ENCODE results near the gene EPB41L5. TPM values are rescaled to one million over a fixed set of nuclear protein-coding genes. Genes with fewer than 3 reads are reported as not detected.

The EPB41L5 gene
- total RNA-seq, 1 donor from 2014 or later: 84.0 TPM

GRCh38 chr2:120132190-120132589 lies 119.3 kb downstream of the EPB41L5 start:
- Mint-ChIP-seq H3K27me3 (ENCODE audit: insufficient read depth, low read depth) (no peaks in the 10 kb centered on the region), H3K4me3 (no peak overlapping the region), H3K4me1 (no peaks in the 10 kb centered on the region), H3K27ac (no peak overlapping the region), H3K36me3 (peaks cover 62% of the 10 kb centered on the region), H3K9me3 (peaks cover 31% of the 10 kb centered on the region)
- Histone ChIP-seq H2AFZ (replicated peaks) (no peak overlapping the region), H3K4me3 (no peak overlapping the region), H3K4me1 (no peaks in the 10 kb centered on the region), H3K4me2 (no peak overlapping the region), H3K27ac (no peak overlapping the region), H3F3A (ENCODE audit: low read depth) (no peaks in the 10 kb centered on the region), H3K9ac (no peak overlapping the region), H4K20me1 (ENCODE audit: low read depth) (no peaks in the 10 kb centered on the region), H3K79me2 (ENCODE audit: low read depth) (no peaks in the 10 kb centered on the region), H3K27me3 (no peaks in the 10 kb centered on the region), H3K36me3 (peaks cover 11% of the 10 kb centered on the region), H3K9me3 (ENCODE audit: low read depth) (no peaks in the 10 kb centered on the region)
- TF ChIP-seq EZH2phosphoT487 (IDR thresholded peaks at IDR 0.05): no peak
- TF ChIP-seq CTCF (IDR thresholded peaks at IDR 0.05): no peak
- no peak for TF ChIP-seq EZH2 (IDR thresholded peaks at IDR 0.05)
- DNase-seq (ENCODE audit: low spot score): no peak

- Histone ChIP-seq H3K36me3 (peaks cover 11% of the 10 kb centered on the region), H3K27me3 (no peaks in the 10 kb centered on the region), H2AFZ (replicated peaks) (no peak overlapping the region), H3F3A (ENCODE audit: low read depth) (no peaks in the 10 kb centered on the region), H3K9me3 (ENCODE audit: low read depth) (no peaks in the 10 kb centered on the region), H3K9ac (no peak overlapping the region), H3K4me2 (no peak overlapping the region), H3K79me2 (ENCODE audit: low read depth) (no peaks in the 10 kb centered on the region), H3K4me3 (no peak overlapping the region), H3K4me1 (no peaks in the 10 kb centered on the region), H3K27ac (no peak overlapping the region), H4K20me1 (ENCODE audit: low read depth) (no peaks in the 10 kb centered on the region)
- Mint-ChIP-seq H3K27ac (no peak overlapping the region), H3K9me3 (peaks cover 34% of the 10 kb centered on the region), H3K36me3 (peaks cover 65% of the 10 kb centered on the region), H3K4me3 (no peak overlapping the region), H3K27me3 (ENCODE audit: insufficient read depth, low read depth) (no peaks in the 10 kb centered on the region), H3K4me1 (no peaks in the 10 kb centered on the region)
- no peak for DNase-seq (ENCODE audit: low spot score)
- TF ChIP-seq CTCF (IDR thresholded peaks at IDR 0.05) (no peak), EZH2 (IDR thresholded peaks at IDR 0.05) (no peak), EZH2phosphoT487 (IDR thresholded peaks at IDR 0.05) (no peak)
These were observed 119.8 kb downstream of the EPB41L5 start for GRCh38 chr2:120132691-120133090.

- H3K36me3 Mint-ChIP-seq: peaks cover 65% of the 10 kb centered on the region
- no peak for DNase-seq (ENCODE audit: low spot score)
- no peak overlapping the region for H3K27ac Mint-ChIP-seq
These were observed 120.8 kb downstream of the EPB41L5 start for GRCh38 chr2:120133572-120134244.

More at GRCh38 chr2:120133572-120134244, 120.8 kb downstream of the EPB41L5 start:
- Histone ChIP-seq H3K79me2 (ENCODE audit: low read depth) (no peaks in the 10 kb centered on the region), H3K9me3 (ENCODE audit: low read depth) (no peaks in the 10 kb centered on the region), H2AFZ (replicated peaks) (no peak overlapping the region), H3F3A (ENCODE audit: low read depth) (no peaks in the 10 kb centered on the region), H3K36me3 (peaks cover 11% of the 10 kb centered on the region), H3K27me3 (no peaks in the 10 kb centered on the region), H3K4me1 (no peaks in the 10 kb centered on the region), H3K4me3 (no peak overlapping the region), H3K27ac (no peak overlapping the region), H4K20me1 (ENCODE audit: low read depth) (no peaks in the 10 kb centered on the region), H3K4me2 (no peak overlapping the region), H3K9ac (no peak overlapping the region)
- Mint-ChIP-seq H3K4me1 (no peaks in the 10 kb centered on the region), H3K27me3 (ENCODE audit: insufficient read depth, low read depth) (no peaks in the 10 kb centered on the region), H3K4me3 (no peak overlapping the region), H3K9me3 (peaks cover 38% of the 10 kb centered on the region)
- TF ChIP-seq EZH2 (IDR thresholded peaks at IDR 0.05): no peak
- TF ChIP-seq EZH2phosphoT487 (IDR thresholded peaks at IDR 0.05): no peak
- TF ChIP-seq CTCF (IDR thresholded peaks at IDR 0.05): no peak
